SK-N-SH (cell line): ENCODE results near the gene ADCY10. TPM values are rescaled to one million over a fixed set of nuclear protein-coding genes. Genes with fewer than 3 reads are reported as not detected.
"Not testable (repeated sequence)": the region's sequence is repeated elsewhere in the genome, so short reads cannot be mapped to it uniquely, and the experiment has no call there.

Experiments used
- CTCF ChIA-PET: fragments of 300-600, 350-600 bp; formaldehyde crosslinking; extraction: SDS; loops from one replicate; lab custom pipeline; 2021; lab: Yijun Ruan, JAX
- POLR2A ChIA-PET: fragments of 350-600 bp; sonication (Branson Sonifier 250); formaldehyde crosslinking; extraction: SDS; loops from one replicate; lab custom pipeline; 2020; ENCODE audit warnings: antibody characterized with exemption, inconsistent platforms; lab: Yijun Ruan, JAX
- DNase-seq: peaks from one replicate; pipeline ENCODE4 v3.0.0; 2012
- H2AFZ ChIP-seq: fragments of 200-600 bp; sonication (generic); 2 replicates; pipeline ENCODE4 v1.8.1; 2016; ENCODE audit warnings: antibody characterized with exemption, mild to moderate bottlenecking, low read depth
- H3F3A ChIP-seq: fragments of 200-600 bp; sonication (generic); replicated peaks from 2 replicates; pipeline ENCODE3; 2016; ENCODE audit warnings: antibody characterized with exemption, mild to moderate bottlenecking; ENCODE audit not compliant: insufficient read depth
- H3K27ac ChIP-seq, 2 experiments: fragments of 200-500 bp in 1 of 2; fragments of 200-600 bp in 1 of 2; sonication (Bioruptor generic) in 1 of 2; sonication (generic), shearing (Covaris generic) in 1 of 2; 2 replicates each; pipeline versions ENCODE4 v1.5.1 to v1.6.1; 2014 to 2016; ENCODE audit warnings: low read depth in 2 of 2, inconsistent platforms in 1 of 2, low read length in 1 of 2, mild to moderate bottlenecking in 1 of 2, mixed read lengths in 1 of 2
- H3K27me3 ChIP-seq: fragments of 200-600 bp; sonication (generic), shearing (Covaris generic); 2 replicates; pipeline ENCODE4 v1.6.1; 2016; ENCODE audit warnings: mixed run types; ENCODE audit not compliant: insufficient read depth
- H3K36me3 ChIP-seq, 2 experiments: fragments of 200-500 bp in 1 of 2; fragments of 200-600 bp in 1 of 2; sonication (Bioruptor generic) in 1 of 2; sonication (generic) in 1 of 2; replicated peaks in 1 of 2; 2 replicates each; pipeline versions ENCODE3 to v1.5.1; 2014 to 2016; ENCODE audit warnings: low read length in 1 of 2, mild to moderate bottlenecking in 1 of 2; ENCODE audit not compliant: insufficient read depth in 2 of 2, control insufficient read depth in 1 of 2
- H3K4me1 ChIP-seq, 2 experiments: fragments of 200-500 bp in 1 of 2; fragments of 200-600 bp in 1 of 2; sonication (Bioruptor generic) in 1 of 2; sonication (generic), shearing (Covaris generic) in 1 of 2; 2 replicates each; pipeline versions ENCODE4 v1.5.1 to v1.6.1; 2014 to 2016; ENCODE audit warnings: low read depth in 1 of 2, low read length in 1 of 2, mixed run types in 1 of 2; ENCODE audit not compliant: insufficient read depth in 2 of 2, control insufficient read depth in 1 of 2
- H3K4me2 ChIP-seq: fragments of 200-600 bp; sonication (generic), shearing (Covaris generic); 2 replicates; pipeline ENCODE4 v1.6.1; 2017; ENCODE audit warnings: mixed run types
- H3K4me3 ChIP-seq, 2 experiments: fragments of 200-500 bp in 1 of 2; fragments of 200-600 bp in 1 of 2; sonication (Bioruptor generic) in 1 of 2; sonication (generic), shearing (Covaris generic) in 1 of 2; 2 replicates each; pipeline versions ENCODE4 v1.5.1 to v1.8.1; 2014 to 2016; ENCODE audit warnings: low read depth in 2 of 2, inconsistent platforms in 1 of 2, low read length in 1 of 2, mild to moderate bottlenecking in 1 of 2, mixed read lengths in 1 of 2, moderate library complexity in 1 of 2
- H3K79me2 ChIP-seq: fragments of 200-600 bp; sonication (generic); 2 replicates; pipeline ENCODE4 v1.8.1; 2017; ENCODE audit warnings: mild to moderate bottlenecking; ENCODE audit not compliant: insufficient read depth
- H3K9ac ChIP-seq: fragments of 200-600 bp; sonication (generic); 2 replicates; pipeline ENCODE4 v1.6.1; 2017; ENCODE audit warnings: mixed run types
- H3K9me2 ChIP-seq: fragments of 200-600 bp; sonication (generic); 2 replicates; pipeline ENCODE4 v1.6.1; 2017; ENCODE audit warnings: mixed run types
- H3K9me3 ChIP-seq: fragments of 200-600 bp; sonication (generic); 2 replicates; pipeline ENCODE4 v1.6.1; 2017; ENCODE audit warnings: mixed run types, mild to moderate bottlenecking, moderate library complexity
- H4K20me1 ChIP-seq: fragments of 200-600 bp; sonication (generic); 2 replicates; pipeline ENCODE4 v1.6.1; 2017; ENCODE audit warnings: mild to moderate bottlenecking, mixed run types; ENCODE audit not compliant: insufficient read depth
- FOSL2 ChIP-seq: IDR thresholded peaks from 2 replicates; pipeline ENCODE4 v1.4.0; 2012; ENCODE audit warnings: low read depth, mild to moderate bottlenecking, moderate library complexity, borderline replicate concordance
- JUND ChIP-seq: IDR thresholded peaks from 2 replicates; pipeline ENCODE4 v1.4.0; 2012
- NRF1 ChIP-seq: IDR thresholded peaks from 2 replicates; pipeline ENCODE4 v1.6.1; 2012; ENCODE audit warnings: low read depth, mild to moderate bottlenecking, low read length
- USF2 ChIP-seq: fragments of 150-350 bp; IDR thresholded peaks from 2 replicates; pipeline ENCODE4 v1.6.1; 2017; ENCODE audit warnings: antibody characterized with exemption, low read length, low read depth, borderline replicate concordance
- WGBS: methylation state at CpG from one replicate; pipeline ENCODE4 v1.1.6; 2017; ENCODE audit warnings: low lambda C conversion rate; 5-methylcytosine and 5-hydroxymethylcytosine counted together
- polyA plus RNA-seq, 3 experiments: library from polyadenylated mRNA; depleted of rRNA; stranded (reverse); fragments of >200 nt; gene quantifications; 2 replicates each; pipeline ENCODE4 v1.2.3, GENCODE V29; 2012
- TF ChIP-seq, protein P1 (sequence below): IDR thresholded peaks from 2 replicates; pipeline ENCODE4 v1.6.1; 2012; ENCODE audit warnings: mild to moderate bottlenecking, low read depth, low read length, moderate library complexity
- TF ChIP-seq, protein P2 (sequence below): fragments of 150-350 bp; IDR thresholded peaks from 2 replicates; pipeline ENCODE4 v1.6.1; 2016; ENCODE audit warnings: mild to moderate bottlenecking, low read depth, low read length

ADCY10 gene
- polyA plus RNA-seq, 1 of the 3 experiments (the other 2 are of a cell fraction): 0.10 TPM

- TF ChIP-seq, protein P1, sequence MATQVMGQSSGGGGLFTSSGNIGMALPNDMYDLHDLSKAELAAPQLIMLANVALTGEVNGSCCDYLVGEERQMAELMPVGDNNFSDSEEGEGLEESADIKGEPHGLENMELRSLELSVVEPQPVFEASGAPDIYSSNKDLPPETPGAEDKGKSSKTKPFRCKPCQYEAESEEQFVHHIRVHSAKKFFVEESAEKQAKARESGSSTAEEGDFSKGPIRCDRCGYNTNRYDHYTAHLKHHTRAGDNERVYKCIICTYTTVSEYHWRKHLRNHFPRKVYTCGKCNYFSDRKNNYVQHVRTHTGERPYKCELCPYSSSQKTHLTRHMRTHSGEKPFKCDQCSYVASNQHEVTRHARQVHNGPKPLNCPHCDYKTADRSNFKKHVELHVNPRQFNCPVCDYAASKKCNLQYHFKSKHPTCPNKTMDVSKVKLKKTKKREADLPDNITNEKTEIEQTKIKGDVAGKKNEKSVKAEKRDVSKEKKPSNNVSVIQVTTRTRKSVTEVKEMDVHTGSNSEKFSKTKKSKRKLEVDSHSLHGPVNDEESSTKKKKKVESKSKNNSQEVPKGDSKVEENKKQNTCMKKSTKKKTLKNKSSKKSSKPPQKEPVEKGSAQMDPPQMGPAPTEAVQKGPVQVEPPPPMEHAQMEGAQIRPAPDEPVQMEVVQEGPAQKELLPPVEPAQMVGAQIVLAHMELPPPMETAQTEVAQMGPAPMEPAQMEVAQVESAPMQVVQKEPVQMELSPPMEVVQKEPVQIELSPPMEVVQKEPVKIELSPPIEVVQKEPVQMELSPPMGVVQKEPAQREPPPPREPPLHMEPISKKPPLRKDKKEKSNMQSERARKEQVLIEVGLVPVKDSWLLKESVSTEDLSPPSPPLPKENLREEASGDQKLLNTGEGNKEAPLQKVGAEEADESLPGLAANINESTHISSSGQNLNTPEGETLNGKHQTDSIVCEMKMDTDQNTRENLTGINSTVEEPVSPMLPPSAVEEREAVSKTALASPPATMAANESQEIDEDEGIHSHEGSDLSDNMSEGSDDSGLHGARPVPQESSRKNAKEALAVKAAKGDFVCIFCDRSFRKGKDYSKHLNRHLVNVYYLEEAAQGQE: no peak
- TF ChIP-seq USF2 (no peak), FOSL2 (no peak), JUND (no peak), NRF1 (no peak)
- TF ChIP-seq, protein P2, sequence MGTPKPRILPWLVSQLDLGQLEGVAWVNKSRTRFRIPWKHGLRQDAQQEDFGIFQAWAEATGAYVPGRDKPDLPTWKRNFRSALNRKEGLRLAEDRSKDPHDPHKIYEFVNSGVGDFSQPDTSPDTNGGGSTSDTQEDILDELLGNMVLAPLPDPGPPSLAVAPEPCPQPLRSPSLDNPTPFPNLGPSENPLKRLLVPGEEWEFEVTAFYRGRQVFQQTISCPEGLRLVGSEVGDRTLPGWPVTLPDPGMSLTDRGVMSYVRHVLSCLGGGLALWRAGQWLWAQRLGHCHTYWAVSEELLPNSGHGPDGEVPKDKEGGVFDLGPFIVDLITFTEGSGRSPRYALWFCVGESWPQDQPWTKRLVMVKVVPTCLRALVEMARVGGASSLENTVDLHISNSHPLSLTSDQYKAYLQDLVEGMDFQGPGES: no peak
Observed at GRCh38 chr1:167871331-167871730, 42.6 kb downstream of the ADCY10 start (continued).

DNA sequence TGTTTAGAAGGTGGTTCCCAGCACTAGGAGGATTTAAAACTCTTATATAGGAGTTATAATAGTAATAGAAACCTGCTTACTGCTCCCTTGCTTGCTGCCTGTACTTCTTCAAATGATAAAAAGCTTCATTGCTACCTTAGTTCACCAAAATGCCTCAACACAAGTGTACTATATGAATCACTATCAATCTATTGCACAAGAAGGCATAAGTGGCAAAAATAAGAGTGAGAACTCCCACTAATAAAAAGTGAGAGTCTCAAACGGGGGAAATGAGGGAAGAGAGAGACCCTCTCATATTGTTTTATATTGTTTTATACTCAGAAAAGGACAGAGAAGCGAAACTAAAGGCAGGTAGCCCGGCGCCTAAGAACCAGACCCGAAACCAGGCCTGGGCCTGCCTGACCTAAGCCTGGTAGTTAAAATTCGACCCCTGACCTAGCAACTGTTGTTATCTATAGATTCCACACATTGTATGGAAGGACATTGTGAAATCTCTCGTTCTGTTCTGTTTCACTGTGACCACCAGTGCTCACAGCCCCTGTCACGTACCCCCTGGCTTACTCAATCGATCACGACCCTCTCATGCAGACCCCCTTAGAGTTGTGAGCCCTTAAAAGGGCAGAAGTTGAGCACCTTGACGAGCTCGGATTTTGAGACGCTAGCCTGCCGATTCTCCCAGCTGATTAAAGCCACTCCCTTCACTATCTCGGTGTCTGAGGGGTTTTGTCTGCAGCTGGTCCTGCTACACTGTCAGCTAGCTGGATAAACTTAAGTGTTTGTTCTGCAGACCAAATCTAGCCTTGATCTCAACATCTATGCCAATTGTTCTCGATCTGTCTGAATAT, 44.6 kb downstream of the ADCY10 start:
- H3K9me2 ChIP-seq, H3K4me3 ChIP-seq, H3K27me3 ChIP-seq, H3F3A ChIP-seq, H3K9ac ChIP-seq, H3K79me2 ChIP-seq, DNase-seq, H3K36me3 ChIP-seq, POLR2A ChIA-PET, H4K20me1 ChIP-seq, H3K4me2 ChIP-seq, H3K27ac ChIP-seq, H2AFZ ChIP-seq, CTCF ChIA-PET, H3K9me3 ChIP-seq, H3K4me1 ChIP-seq: not testable (repeated sequence)
- WGBS: 84% methylated on average over 12 of the region's 16 CpGs

GRCh38 chr1:167866739-167867414, 47.1 kb downstream of the ADCY10 start:
- H3K9me2 ChIP-seq, H3K36me3 ChIP-seq, H3F3A ChIP-seq, H3K4me3 ChIP-seq, POLR2A ChIA-PET, H3K9ac ChIP-seq, H3K4me2 ChIP-seq, H3K9me3 ChIP-seq, H3K79me2 ChIP-seq, H4K20me1 ChIP-seq, H3K4me1 ChIP-seq, H3K27ac ChIP-seq, DNase-seq, H3K27me3 ChIP-seq, H2AFZ ChIP-seq: not testable (repeated sequence)
- CTCF ChIA-PET: interaction anchor here (0.6 kb wide), 1 partner anchor 123 kb away, joined by 3 read pairs; no protein-coding TSS in a partner anchor
- WGBS: 89% methylated on average over 8 of the region's 8 CpGs

GRCh38 chr1:167866326-167866725, 47.6 kb downstream of the ADCY10 start:
- H3K9me3 ChIP-seq, H3K27me3 ChIP-seq, H4K20me1 ChIP-seq, H2AFZ ChIP-seq, H3K79me2 ChIP-seq, DNase-seq, CTCF ChIA-PET, H3K9me2 ChIP-seq, H3K9ac ChIP-seq, H3K4me2 ChIP-seq, H3K4me3 ChIP-seq, H3K27ac ChIP-seq, H3F3A ChIP-seq, H3K36me3 ChIP-seq, POLR2A ChIA-PET, H3K4me1 ChIP-seq: not testable (repeated sequence)
- 92% methylated on average over 2 of the region's 2 CpGs for WGBS
